HepG2 (cell line): ENCODE measurements around the gene FBXO33. TPM values are rescaled to one million over a fixed set of nuclear protein-coding genes. Genes with fewer than 3 reads are reported as not detected.

ENCODE experiments used
- BRD4 ChIP-seq: sonication (generic); formaldehyde crosslinking; IDR thresholded peaks from 2 replicates; pipeline ENCODE4 v1.4.0; 2020; ENCODE audit warnings: missing genetic modification reagents
- FOXO1 ChIP-seq: sonication (generic); formaldehyde crosslinking; IDR thresholded peaks from 2 replicates; pipeline ENCODE4 v1.4.0; 2020; ENCODE audit warnings: missing genetic modification reagents
- GATAD2A ChIP-seq: IDR thresholded peaks from 2 replicates; pipeline ENCODE4 v1.6.1; 2016
- PCBP2 ChIP-seq: fragments of 200-400 bp; formaldehyde crosslinking; optimal IDR thresholded peaks from 2 replicates; pipeline ENCODE3; 2018; ENCODE audit warnings: low read length, low read depth; ENCODE audit not compliant: poor library complexity, severe bottlenecking
- SIX4 ChIP-seq: sonication (generic); formaldehyde crosslinking; IDR thresholded peaks from 2 replicates; pipeline ENCODE4 v1.4.0; 2020; ENCODE audit warnings: missing genetic modification reagents
- ZNF12 ChIP-seq: sonication (generic); formaldehyde crosslinking; IDR thresholded peaks from 2 replicates; pipeline ENCODE4 v1.5.0; 2020; ENCODE audit warnings: missing genetic modification reagents
- ZNF382 ChIP-seq: sonication (generic); formaldehyde crosslinking; IDR thresholded peaks from 2 replicates; pipeline ENCODE4 v1.5.0; 2020; ENCODE audit warnings: missing genetic modification reagents, mild to moderate bottlenecking, borderline replicate concordance
- ZNF891 ChIP-seq: sonication (generic); formaldehyde crosslinking; IDR thresholded peaks from 2 replicates; pipeline ENCODE4 v1.5.0; 2020; ENCODE audit warnings: mild to moderate bottlenecking, missing genetic modification reagents
- polyA plus RNA-seq, 8 experiments: library from polyadenylated mRNA; depleted of rRNA in 3 of 8; stranded (reverse) in 7 of 8; unstranded in 1 of 8; fragments of >200 nt; fragmentation: Illumina TruSeq in 4 of 8; extraction: Trizol in 4 of 8; gene quantifications; 2 replicates each; pipeline versions ENCODE4 v1.2.1 to v1.2.3, GENCODE V29; 2011 to 2016; ENCODE audit warnings: low read depth in 4 of 8, missing spikeins in 1 of 8, mixed read lengths in 1 of 8; ENCODE audit not compliant: insufficient read depth in 1 of 8
- total RNA-seq, 5 experiments: library from RNA; depleted of rRNA; stranded (reverse); fragments of >200 nt; fragmentation: Illumina TruSeq; extraction: Trizol; gene quantifications; 2 replicates each; pipeline ENCODE4 v1.2.3, GENCODE V29; 2016; ENCODE audit warnings: low read depth in 1 of 5
- TF ChIP-seq, protein P1 (sequence below): sonication (generic); formaldehyde crosslinking; IDR thresholded peaks from 2 replicates; pipeline ENCODE4 v1.4.0; 2020; ENCODE audit warnings: mild to moderate bottlenecking, missing genetic modification reagents
- TF ChIP-seq, protein P2 (sequence below): sonication (generic); formaldehyde crosslinking; IDR thresholded peaks from 2 replicates; pipeline ENCODE4 v1.5.0; 2020; ENCODE audit warnings: missing genetic modification reagents
- TF ChIP-seq, protein P3 (sequence below): sonication (generic); formaldehyde crosslinking; IDR thresholded peaks from 2 replicates; pipeline ENCODE4 v1.8.0; 2022; ENCODE audit warnings: missing genetic modification reagents, mild to moderate bottlenecking, inconsistent platforms, borderline replicate concordance
- TF ChIP-seq, protein P4 (sequence below): sonication (generic); formaldehyde crosslinking; IDR thresholded peaks from 2 replicates; pipeline ENCODE4 v1.8.0; 2022; ENCODE audit warnings: missing genetic modification reagents, mild to moderate bottlenecking, moderate library complexity, borderline replicate concordance
- TF ChIP-seq, protein P5 (sequence below): sonication (generic); formaldehyde crosslinking; IDR thresholded peaks from 2 replicates; pipeline ENCODE4 v1.4.0; 2020; ENCODE audit warnings: missing genetic modification reagents
- TF ChIP-seq, protein P6 (sequence below): sonication (generic); formaldehyde crosslinking; IDR thresholded peaks from 2 replicates; pipeline ENCODE4 v1.5.1; 2020; ENCODE audit warnings: mild to moderate bottlenecking, missing genetic modification reagents, borderline replicate concordance

FBXO33 gene
- total and polyA plus RNA-seq, 2 of the 13 experiments (the other 11 are each of a cell fraction or from before 2014, with no cell fraction given) = 15.5 to 16.9 TPM

DNA sequence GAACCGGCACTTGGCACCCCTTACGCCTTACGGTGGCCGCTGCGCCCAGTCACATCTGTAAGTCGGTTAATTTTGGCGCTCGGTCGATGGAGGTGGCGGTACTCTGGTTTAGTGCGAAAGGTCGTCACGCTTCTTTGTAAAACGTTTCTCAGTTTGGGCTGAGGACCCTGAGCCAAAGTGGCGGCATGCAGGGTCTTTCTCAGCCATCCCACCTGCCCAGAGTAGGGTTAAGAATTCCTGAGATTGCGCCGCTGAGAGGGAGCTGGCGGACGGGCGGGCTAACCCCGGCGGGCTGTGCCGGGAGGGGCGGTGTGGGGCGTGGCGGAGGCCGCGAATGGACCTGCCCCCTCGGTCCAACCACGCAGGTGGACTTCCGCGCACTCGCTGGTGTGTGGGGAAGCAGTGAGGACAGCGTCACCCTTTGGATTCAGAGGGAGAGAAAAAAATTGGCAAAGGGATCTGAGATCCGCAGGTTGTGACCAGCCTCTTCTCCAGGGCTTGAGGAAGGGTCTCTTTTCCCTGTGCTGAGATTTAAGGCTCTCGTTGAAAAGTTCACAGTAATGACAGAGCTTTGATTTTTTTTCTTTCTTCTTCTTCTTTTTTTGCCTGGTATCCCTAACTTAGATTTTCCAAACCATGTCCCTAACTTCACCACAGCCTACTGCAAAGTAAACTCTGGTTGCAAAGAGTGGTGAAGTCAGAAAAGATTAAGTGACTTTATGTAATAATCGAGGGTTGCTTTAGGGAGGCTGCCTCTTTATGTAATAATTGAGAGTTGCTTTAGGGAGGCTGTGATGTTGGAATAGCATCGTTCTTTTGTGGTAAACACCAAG is 602 bp upstream of the FBXO33 start (continued):
- TF ChIP-seq GATAD2A (CRISPR knock-in tag) = peak; percentile 87
- peak; percentile 94 for TF ChIP-seq BRD4 (CRISPR knock-in tag)
- peak; percentile 44 for TF ChIP-seq ZNF12 (CRISPR knock-in tag)
- TF ChIP-seq ZNF382 (CRISPR knock-in tag) = no peak
- TF ChIP-seq, protein P1, sequence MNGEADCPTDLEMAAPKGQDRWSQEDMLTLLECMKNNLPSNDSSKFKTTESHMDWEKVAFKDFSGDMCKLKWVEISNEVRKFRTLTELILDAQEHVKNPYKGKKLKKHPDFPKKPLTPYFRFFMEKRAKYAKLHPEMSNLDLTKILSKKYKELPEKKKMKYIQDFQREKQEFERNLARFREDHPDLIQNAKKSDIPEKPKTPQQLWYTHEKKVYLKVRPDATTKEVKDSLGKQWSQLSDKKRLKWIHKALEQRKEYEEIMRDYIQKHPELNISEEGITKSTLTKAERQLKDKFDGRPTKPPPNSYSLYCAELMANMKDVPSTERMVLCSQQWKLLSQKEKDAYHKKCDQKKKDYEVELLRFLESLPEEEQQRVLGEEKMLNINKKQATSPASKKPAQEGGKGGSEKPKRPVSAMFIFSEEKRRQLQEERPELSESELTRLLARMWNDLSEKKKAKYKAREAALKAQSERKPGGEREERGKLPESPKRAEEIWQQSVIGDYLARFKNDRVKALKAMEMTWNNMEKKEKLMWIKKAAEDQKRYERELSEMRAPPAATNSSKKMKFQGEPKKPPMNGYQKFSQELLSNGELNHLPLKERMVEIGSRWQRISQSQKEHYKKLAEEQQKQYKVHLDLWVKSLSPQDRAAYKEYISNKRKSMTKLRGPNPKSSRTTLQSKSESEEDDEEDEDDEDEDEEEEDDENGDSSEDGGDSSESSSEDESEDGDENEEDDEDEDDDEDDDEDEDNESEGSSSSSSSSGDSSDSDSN (CRISPR knock-in tag) = peak; percentile 70
- TF ChIP-seq, protein P2, sequence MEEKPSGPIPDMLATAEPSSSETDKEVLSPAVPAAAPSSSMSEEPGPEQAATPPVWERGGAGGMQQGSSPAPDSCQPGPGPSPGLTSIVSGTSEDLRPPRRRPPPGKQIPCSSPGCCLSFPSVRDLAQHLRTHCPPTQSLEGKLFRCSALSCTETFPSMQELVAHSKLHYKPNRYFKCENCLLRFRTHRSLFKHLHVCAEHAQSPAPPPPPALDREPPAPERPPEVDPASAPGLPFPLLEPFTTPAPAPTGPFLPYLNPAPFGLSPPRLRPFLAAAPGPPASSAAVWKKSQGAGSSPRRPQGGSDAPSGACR (CRISPR knock-in tag) = peak; percentile 100
- TF ChIP-seq, protein P3, sequence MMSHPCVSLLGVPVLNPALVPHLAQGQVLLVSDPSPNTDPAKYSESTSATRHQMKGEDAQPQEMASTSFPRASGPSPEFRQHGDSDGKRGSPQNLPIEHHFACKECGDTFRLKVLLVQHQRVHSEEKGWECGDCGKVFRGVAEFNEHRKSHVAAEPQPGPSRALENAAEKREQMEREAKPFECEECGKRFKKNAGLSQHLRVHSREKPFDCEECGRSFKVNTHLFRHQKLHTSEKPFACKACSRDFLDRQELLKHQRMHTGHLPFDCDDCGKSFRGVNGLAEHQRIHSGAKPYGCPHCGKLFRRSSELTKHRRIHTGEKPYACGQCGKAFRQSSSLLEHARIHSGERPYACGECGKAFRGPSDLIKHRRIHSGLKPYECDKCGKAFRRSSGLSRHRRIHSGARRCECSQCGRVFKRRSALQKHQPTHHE (CRISPR knock-in tag) = peak; percentile 95; the same call in 1 of the 2 replicates
- peak; percentile 23; the same call in 1 of the 2 replicates for TF ChIP-seq SIX4 (CRISPR knock-in tag)
- TF ChIP-seq ZNF891 (CRISPR knock-in tag) = peak; percentile 92
- TF ChIP-seq, protein P4, sequence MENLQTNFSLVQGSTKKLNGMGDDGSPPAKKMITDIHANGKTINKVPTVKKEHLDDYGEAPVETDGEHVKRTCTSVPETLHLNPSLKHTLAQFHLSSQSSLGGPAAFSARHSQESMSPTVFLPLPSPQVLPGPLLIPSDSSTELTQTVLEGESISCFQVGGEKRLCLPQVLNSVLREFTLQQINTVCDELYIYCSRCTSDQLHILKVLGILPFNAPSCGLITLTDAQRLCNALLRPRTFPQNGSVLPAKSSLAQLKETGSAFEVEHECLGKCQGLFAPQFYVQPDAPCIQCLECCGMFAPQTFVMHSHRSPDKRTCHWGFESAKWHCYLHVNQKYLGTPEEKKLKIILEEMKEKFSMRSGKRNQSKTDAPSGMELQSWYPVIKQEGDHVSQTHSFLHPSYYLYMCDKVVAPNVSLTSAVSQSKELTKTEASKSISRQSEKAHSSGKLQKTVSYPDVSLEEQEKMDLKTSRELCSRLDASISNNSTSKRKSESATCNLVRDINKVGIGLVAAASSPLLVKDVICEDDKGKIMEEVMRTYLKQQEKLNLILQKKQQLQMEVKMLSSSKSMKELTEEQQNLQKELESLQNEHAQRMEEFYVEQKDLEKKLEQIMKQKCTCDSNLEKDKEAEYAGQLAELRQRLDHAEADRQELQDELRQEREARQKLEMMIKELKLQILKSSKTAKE (CRISPR knock-in tag) = peak; percentile 14; the same call in 1 of the 2 replicates
- TF ChIP-seq PCBP2 = peak; percentile 5
- TF ChIP-seq, protein P5, sequence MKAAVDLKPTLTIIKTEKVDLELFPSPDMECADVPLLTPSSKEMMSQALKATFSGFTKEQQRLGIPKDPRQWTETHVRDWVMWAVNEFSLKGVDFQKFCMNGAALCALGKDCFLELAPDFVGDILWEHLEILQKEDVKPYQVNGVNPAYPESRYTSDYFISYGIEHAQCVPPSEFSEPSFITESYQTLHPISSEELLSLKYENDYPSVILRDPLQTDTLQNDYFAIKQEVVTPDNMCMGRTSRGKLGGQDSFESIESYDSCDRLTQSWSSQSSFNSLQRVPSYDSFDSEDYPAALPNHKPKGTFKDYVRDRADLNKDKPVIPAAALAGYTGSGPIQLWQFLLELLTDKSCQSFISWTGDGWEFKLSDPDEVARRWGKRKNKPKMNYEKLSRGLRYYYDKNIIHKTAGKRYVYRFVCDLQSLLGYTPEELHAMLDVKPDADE (CRISPR knock-in tag) = peak; percentile 84; the same call in 1 of the 2 replicates
- TF ChIP-seq, protein P6, sequence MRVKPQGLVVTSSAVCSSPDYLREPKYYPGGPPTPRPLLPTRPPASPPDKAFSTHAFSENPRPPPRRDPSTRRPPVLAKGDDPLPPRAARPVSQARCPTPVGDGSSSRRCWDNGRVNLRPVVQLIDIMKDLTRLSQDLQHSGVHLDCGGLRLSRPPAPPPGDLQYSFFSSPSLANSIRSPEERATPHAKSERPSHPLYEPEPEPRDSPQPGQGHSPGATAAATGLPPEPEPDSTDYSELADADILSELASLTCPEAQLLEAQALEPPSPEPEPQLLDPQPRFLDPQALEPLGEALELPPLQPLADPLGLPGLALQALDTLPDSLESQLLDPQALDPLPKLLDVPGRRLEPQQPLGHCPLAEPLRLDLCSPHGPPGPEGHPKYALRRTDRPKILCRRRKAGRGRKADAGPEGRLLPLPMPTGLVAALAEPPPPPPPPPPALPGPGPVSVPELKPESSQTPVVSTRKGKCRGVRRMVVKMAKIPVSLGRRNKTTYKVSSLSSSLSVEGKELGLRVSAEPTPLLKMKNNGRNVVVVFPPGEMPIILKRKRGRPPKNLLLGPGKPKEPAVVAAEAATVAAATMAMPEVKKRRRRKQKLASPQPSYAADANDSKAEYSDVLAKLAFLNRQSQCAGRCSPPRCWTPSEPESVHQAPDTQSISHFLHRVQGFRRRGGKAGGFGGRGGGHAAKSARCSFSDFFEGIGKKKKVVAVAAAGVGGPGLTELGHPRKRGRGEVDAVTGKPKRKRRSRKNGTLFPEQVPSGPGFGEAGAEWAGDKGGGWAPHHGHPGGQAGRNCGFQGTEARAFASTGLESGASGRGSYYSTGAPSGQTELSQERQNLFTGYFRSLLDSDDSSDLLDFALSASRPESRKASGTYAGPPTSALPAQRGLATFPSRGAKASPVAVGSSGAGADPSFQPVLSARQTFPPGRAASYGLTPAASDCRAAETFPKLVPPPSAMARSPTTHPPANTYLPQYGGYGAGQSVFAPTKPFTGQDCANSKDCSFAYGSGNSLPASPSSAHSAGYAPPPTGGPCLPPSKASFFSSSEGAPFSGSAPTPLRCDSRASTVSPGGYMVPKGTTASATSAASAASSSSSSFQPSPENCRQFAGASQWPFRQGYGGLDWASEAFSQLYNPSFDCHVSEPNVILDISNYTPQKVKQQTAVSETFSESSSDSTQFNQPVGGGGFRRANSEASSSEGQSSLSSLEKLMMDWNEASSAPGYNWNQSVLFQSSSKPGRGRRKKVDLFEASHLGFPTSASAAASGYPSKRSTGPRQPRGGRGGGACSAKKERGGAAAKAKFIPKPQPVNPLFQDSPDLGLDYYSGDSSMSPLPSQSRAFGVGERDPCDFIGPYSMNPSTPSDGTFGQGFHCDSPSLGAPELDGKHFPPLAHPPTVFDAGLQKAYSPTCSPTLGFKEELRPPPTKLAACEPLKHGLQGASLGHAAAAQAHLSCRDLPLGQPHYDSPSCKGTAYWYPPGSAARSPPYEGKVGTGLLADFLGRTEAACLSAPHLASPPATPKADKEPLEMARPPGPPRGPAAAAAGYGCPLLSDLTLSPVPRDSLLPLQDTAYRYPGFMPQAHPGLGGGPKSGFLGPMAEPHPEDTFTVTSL = peak; percentile 88
- peak; percentile 80 for TF ChIP-seq FOXO1
